WTC11 (cell line): ENCODE measurements around the gene FRS3. TPM values are rescaled to one million over a fixed set of nuclear protein-coding genes. Genes with fewer than 3 reads are reported as not detected.

Source experiments
- ATAC-seq: fragments of 200-7000 bp; cut with Tn5 transposase; 2 replicates; pipeline ENCODE4 v1.10.0; 2021; ENCODE audit warnings: mild to moderate bottlenecking, moderate library complexity
- CTCF ChIA-PET: fragments of 300-600 bp; sonication (Branson Sonifier 250); formaldehyde crosslinking; loops from one replicate; lab custom pipeline; 2021; ENCODE audit warnings: antibody characterized with exemption; lab: Charles Lee
- POLR2A ChIA-PET: fragments of 350-600 bp; sonication (Branson Sonifier 250); formaldehyde crosslinking; loops from one replicate; lab custom pipeline; 2021; ENCODE audit warnings: antibody characterized with exemption; lab: Charles Lee
- DNase-seq: peaks from one replicate; pipeline ENCODE4 v3.0.0; 2021; ENCODE audit warnings: low spot score
- H3K27ac Mint-ChIP-seq: 2 replicates; pipeline ENCODE4 v1.8.0; 2021; ENCODE audit warnings: mixed read lengths
- H3K27me3 Mint-ChIP-seq: 2 replicates; pipeline ENCODE4 v1.8.0; 2021; ENCODE audit warnings: low read depth, mild to moderate bottlenecking, moderate library complexity, mixed read lengths
- H3K36me3 Mint-ChIP-seq: 2 replicates; pipeline ENCODE4 v1.8.0; 2021; ENCODE audit warnings: mixed read lengths
- H3K4me1 Mint-ChIP-seq: 2 replicates; pipeline ENCODE4 v1.8.0; 2022; ENCODE audit warnings: mixed read lengths
- H3K4me3 Mint-ChIP-seq: 2 replicates; pipeline ENCODE4 v1.8.0; 2021; ENCODE audit warnings: mild to moderate bottlenecking, moderate library complexity, mixed read lengths
- H3K9me3 Mint-ChIP-seq: 2 replicates; pipeline ENCODE4 v1.8.0; 2021; ENCODE audit warnings: mixed read lengths
- ARID4B ChIP-seq: sonication (generic); formaldehyde crosslinking; IDR thresholded peaks from 2 replicates; pipeline ENCODE4 v1.8.0; 2023; ENCODE audit warnings: missing genetic modification reagents, mild to moderate bottlenecking, borderline replicate concordance
- ATF6 ChIP-seq: sonication (generic); formaldehyde crosslinking; IDR thresholded peaks from 2 replicates; pipeline ENCODE4 v1.8.1; 2023; ENCODE audit warnings: mild to moderate bottlenecking, missing genetic modification reagents
- CTCF ChIP-seq: fragments of 200-600 bp; IDR thresholded peaks from 2 replicates; pipeline ENCODE4 v1.8.0; 2022; ENCODE audit warnings: antibody characterized with exemption
- E2F1 ChIP-seq: sonication (generic); formaldehyde crosslinking; IDR thresholded peaks from 2 replicates; pipeline ENCODE4 v1.8.0; 2022; ENCODE audit warnings: mild to moderate bottlenecking, missing genetic modification reagents
- FOXJ3 ChIP-seq: sonication (generic); formaldehyde crosslinking; IDR thresholded peaks from 2 replicates; pipeline ENCODE4 v1.9.0; 2021; ENCODE audit warnings: missing genetic modification reagents, mild to moderate bottlenecking, borderline replicate concordance
- FOXP1 ChIP-seq: sonication (generic); formaldehyde crosslinking; IDR thresholded peaks from 2 replicates; pipeline ENCODE4 v1.8.0; 2022; ENCODE audit warnings: missing genetic modification reagents, mild to moderate bottlenecking, moderate library complexity, borderline replicate concordance
- HMGXB4 ChIP-seq: sonication (generic); formaldehyde crosslinking; IDR thresholded peaks from 2 replicates; pipeline ENCODE4 v1.8.1; 2023; ENCODE audit warnings: mild to moderate bottlenecking, moderate library complexity, missing genetic modification reagents
- KAT7 ChIP-seq: sonication (generic); formaldehyde crosslinking; IDR thresholded peaks from 2 replicates; pipeline ENCODE4 v1.8.1; 2023; ENCODE audit warnings: missing genetic modification reagents, mild to moderate bottlenecking, borderline replicate concordance
- MAX ChIP-seq: sonication (generic); formaldehyde crosslinking; IDR thresholded peaks from 2 replicates; pipeline ENCODE4 v1.8.0; 2022; ENCODE audit warnings: mild to moderate bottlenecking, missing genetic modification reagents
- SOX15 ChIP-seq: fragments of 250-450 bp; sonication (Bioruptor Pico); IDR thresholded peaks from 2 replicates; pipeline ENCODE4 v1.9.0; 2021; ENCODE audit warnings: mild to moderate bottlenecking
- TP53 ChIP-seq: sonication (generic); formaldehyde crosslinking; IDR thresholded peaks from 2 replicates; pipeline ENCODE4 v1.8.1; 2023; ENCODE audit warnings: mild to moderate bottlenecking, missing genetic modification reagents
- ZBTB43 ChIP-seq: sonication (generic); formaldehyde crosslinking; IDR thresholded peaks from 2 replicates; pipeline ENCODE4 v1.8.1; 2023; ENCODE audit warnings: mild to moderate bottlenecking, missing genetic modification reagents
- total RNA-seq: library from RNA; stranded (reverse); gene quantifications from 3 replicates; pipeline ENCODE4 v1.2.3, GENCODE V29; 2021

FRS3 gene
- total RNA-seq, 1 experiment from 2014 or later = 7.8 TPM

GRCh38 chr6:41791305-41791704 lies 11.6 kb upstream of the FRS3 start:
- H3K36me3 Mint-ChIP-seq = peaks cover 35% of the 10 kb centered on the region
- H3K4me1 Mint-ChIP-seq = peaks cover 4% of the 10 kb centered on the region; the same call in 1 of the 2 replicates
- CTCF ChIA-PET = interaction anchor here (1.5 kb wide), 1 partner anchor 130 kb away, joined by 9 read pairs; the partner anchor contains the start of genes BYSL and MED20
- no peak for ATAC-seq
- no peaks in the 10 kb centered on the region for H3K9me3 Mint-ChIP-seq
- H3K27ac Mint-ChIP-seq = no peak overlapping the region
- no peaks in the 10 kb centered on the region for H3K27me3 Mint-ChIP-seq
- no peak overlapping the region for H3K4me3 Mint-ChIP-seq
- no peak for DNase-seq
- TF ChIP-seq E2F1 (CRISPR knock-in tag) (no peak), ARID4B (CRISPR knock-in tag) (no peak), SOX15 (no peak), FOXJ3 (CRISPR knock-in tag) (no peak), TP53 (no peak), ATF6 (CRISPR knock-in tag) (no peak), KAT7 (CRISPR knock-in tag) (no peak), MAX (no peak), ZBTB43 (CRISPR knock-in tag) (no peak), HMGXB4 (CRISPR knock-in tag) (no peak), CTCF (no peak), FOXP1 (no peak)
- TF ChIP-seq, all 79 proteins: peak for 0
- POLR2A ChIA-PET = no interaction called here
